ENCODE results near the gene PPP1R26. TPM values are rescaled to one million over a fixed set of nuclear protein-coding genes. Genes with fewer than 3 reads are reported as not detected.

PPP1R26 gene
- polyA plus RNA-seq, 3 donors: 0.56 to 4.7 (median 0.60) TPM

GRCh38 chr9:135500071-135500524 lies 20.5 kb downstream of the PPP1R26 start:
- 1% methylated on average over 25 of the region's 29 CpGs for WGBS (ENCODE audit: insufficient coverage)
- Mint-ChIP-seq H3K4me1 (peaks cover 21% of the 10 kb centered on the region), H3K4me3 (peak overlapping the region; percentile 88 to 90), H3K9me3 (peaks cover 0 to 2% (median 0%) of the 10 kb centered on the region in 7 donors), H3K27me3 (ENCODE audit: low read depth in 3 of 3) (peaks cover 3 to 16% (median 13%) of the 10 kb centered on the region in 3 donors), H3K27ac (peak overlapping the region in 4 of 7 donors; percentile 72 to 91 (median 78)), H3K36me3 (peaks cover 20 to 35% of the 10 kb centered on the region in 2 donors)
- Histone ChIP-seq H3K36me3 (replicated peaks in 1 of 2; ENCODE audit: control insufficient read depth in 1 of 2, insufficient read depth in 2 of 2, low read length in 2 of 2) (peaks cover 17 to 33% of the 10 kb centered on the region in 2 donors), H2AFZ (ENCODE audit: insufficient read depth, low read depth, low read length, poor library complexity, severe bottlenecking) (peak overlapping the region; percentile 92), H3K4me3 (replicated peaks in 1 of 3; ENCODE audit: low read depth in 2 of 3, low read length in 3 of 3) (peak overlapping the region; percentile 65 to 98 (median 80)), H3K9ac (ENCODE audit: insufficient read depth, low read length, poor library complexity, severe bottlenecking) (peak overlapping the region; percentile 82), H3K79me2 (ENCODE audit: insufficient read depth, low read length) (peaks cover 11% of the 10 kb centered on the region), H3K4me2 (replicated peaks; ENCODE audit: extremely low read depth, low read length, poor library complexity, severe bottlenecking) (peak overlapping the region; percentile 99), H4K20me1 (ENCODE audit: insufficient read depth, low read length) (peaks cover 30% of the 10 kb centered on the region), H3K27me3 (ENCODE audit: control insufficient read depth in 2 of 2, insufficient read depth in 2 of 2, low read length in 2 of 2) (peaks cover 0 to 5% of the 10 kb centered on the region in 2 donors), H3K4me1 (ENCODE audit: control insufficient read depth in 1 of 2, insufficient read depth in 2 of 2, low read length in 2 of 2) (peaks cover 22 to 30% of the 10 kb centered on the region in 2 donors), H3K27ac (ENCODE audit: low read depth in 1 of 2, low read length in 2 of 2) (peak overlapping the region; percentile 37 to 80), H3K9me3 (replicated peaks in 1 of 2; ENCODE audit: control insufficient read depth in 1 of 2, insufficient read depth in 1 of 2, low read length in 2 of 2) (no peaks in the 10 kb centered on the region)
- no peak for DNase-seq
- TF ChIP-seq CTCF (IDR thresholded peaks at IDR 0.05): no peak
- intact Hi-C loops (cut with micrococcal nuclease): no loop called here

- intact Hi-C loops (cut with micrococcal nuclease): no loop called here
- Histone ChIP-seq H2AFZ (ENCODE audit: insufficient read depth, low read depth, low read length, poor library complexity, severe bottlenecking) (peak within 1 kb of the TSS; percentile 92), H3K4me3 (replicated peaks in 1 of 3; ENCODE audit: low read depth in 2 of 3, low read length in 3 of 3) (peak within 1 kb of the TSS; percentile 65 to 98 (median 80)), H3K79me2 (ENCODE audit: insufficient read depth, low read length) (peaks cover 11% of the 10 kb centered on the region), H3K36me3 (replicated peaks in 1 of 2; ENCODE audit: control insufficient read depth in 1 of 2, insufficient read depth in 2 of 2, low read length in 2 of 2) (peaks cover 17 to 33% of the 10 kb centered on the region in 2 donors), H3K27ac (ENCODE audit: low read depth in 1 of 2, low read length in 2 of 2) (peak within 1 kb of the TSS; percentile 37 to 80), H3K9me3 (replicated peaks in 1 of 2; ENCODE audit: control insufficient read depth in 1 of 2, insufficient read depth in 1 of 2, low read length in 2 of 2) (no peaks in the 10 kb centered on the region), H3K4me1 (ENCODE audit: control insufficient read depth in 1 of 2, insufficient read depth in 2 of 2, low read length in 2 of 2) (peaks cover 22 to 30% of the 10 kb centered on the region in 2 donors), H3K27me3 (ENCODE audit: control insufficient read depth in 2 of 2, insufficient read depth in 2 of 2, low read length in 2 of 2) (peaks cover 0 to 5% of the 10 kb centered on the region in 2 donors), H3K9ac (ENCODE audit: insufficient read depth, low read length, poor library complexity, severe bottlenecking) (peak within 1 kb of the TSS; percentile 82), H3K4me2 (replicated peaks; ENCODE audit: extremely low read depth, low read length, poor library complexity, severe bottlenecking) (peak within 1 kb of the TSS; percentile 99), H4K20me1 (ENCODE audit: insufficient read depth, low read length) (peaks cover 31% of the 10 kb centered on the region)
- H3K27ac Mint-ChIP-seq: peak within 1 kb of the TSS in 6 of 7 donors; percentile 63 to 92 (median 88)
- H3K9me3 Mint-ChIP-seq: no peaks in the 10 kb centered on the region
- under 1% methylated on average over 75 of the region's 92 CpGs for WGBS (ENCODE audit: insufficient coverage)
- peaks cover 22 to 39% of the 10 kb centered on the region in 2 donors for H3K36me3 Mint-ChIP-seq
- DNase-seq: peak; percentile 77 to 80 (median 78)
- peaks cover 3 to 16% (median 13%) of the 10 kb centered on the region in 3 donors for H3K27me3 Mint-ChIP-seq (ENCODE audit: low read depth in 3 of 3)
- peak; percentile 95 for TF ChIP-seq CTCF (IDR thresholded peaks at IDR 0.05)
- peaks cover 21% of the 10 kb centered on the region for H3K4me1 Mint-ChIP-seq
- peak within 1 kb of the TSS; percentile 88 to 90 for H3K4me3 Mint-ChIP-seq
Observed at GRCh38 chr9:135500525-135501260, 21.1 kb downstream of the PPP1R26 start, which contains the start of gene MRPS2. Gene MRPS2, plus strand, starts transcription at chr9:135500682. Its CDS starts 29 bp downstream, at chr9:135500711.

Measured in CD14-positive monocyte (primary cell).